Osteocyte (in vitro differentiated cells): ENCODE measurements around the gene BSN. TPM values are rescaled to one million over a fixed set of nuclear protein-coding genes. Genes with fewer than 3 reads are reported as not detected.

Experiments used
- DNase-seq: peaks from one replicate; pipeline ENCODE4 v3.0.0; 2021; ENCODE audit warnings: mixed read lengths; ENCODE audit not compliant: unreplicated experiment; ENCODE audit errors: extremely low spot score
- H3K27ac Mint-ChIP-seq: one replicate; pipeline ENCODE4 v1.8.0; 2021; ENCODE audit warnings: mild to moderate bottlenecking, mixed read lengths; ENCODE audit not compliant: unreplicated experiment
- H3K27me3 Mint-ChIP-seq: one replicate; pipeline ENCODE4 v1.8.0; 2021; ENCODE audit warnings: mixed read lengths; ENCODE audit not compliant: unreplicated experiment
- H3K36me3 Mint-ChIP-seq: one replicate; pipeline ENCODE4 v1.8.0; 2021; ENCODE audit warnings: mixed read lengths; ENCODE audit not compliant: unreplicated experiment
- H3K4me1 Mint-ChIP-seq: one replicate; pipeline ENCODE4 v1.8.0; 2021; ENCODE audit warnings: mixed read lengths; ENCODE audit not compliant: unreplicated experiment
- H3K4me3 Mint-ChIP-seq: one replicate; pipeline ENCODE4 v1.8.0; 2021; ENCODE audit warnings: mild to moderate bottlenecking, moderate library complexity, mixed read lengths; ENCODE audit not compliant: unreplicated experiment
- H3K9me3 Mint-ChIP-seq: one replicate; pipeline ENCODE4 v1.8.0; 2021; ENCODE audit warnings: mixed read lengths; ENCODE audit not compliant: unreplicated experiment
- total RNA-seq: library from RNA; stranded (reverse); gene quantifications from 2 replicates; pipeline ENCODE4 v1.2.1, GENCODE V29; 2021
- TF ChIP-seq, protein P1 (sequence below): fragments of 200-600 bp; sonication (generic); IDR thresholded peaks from 2 replicates; pipeline ENCODE4 v1.5.0; 2021; ENCODE audit warnings: antibody characterized with exemption, mild to moderate bottlenecking, moderate library complexity

The BSN gene
- total RNA-seq, 1 donor from 2014 or later = 0.64 TPM

DNA sequence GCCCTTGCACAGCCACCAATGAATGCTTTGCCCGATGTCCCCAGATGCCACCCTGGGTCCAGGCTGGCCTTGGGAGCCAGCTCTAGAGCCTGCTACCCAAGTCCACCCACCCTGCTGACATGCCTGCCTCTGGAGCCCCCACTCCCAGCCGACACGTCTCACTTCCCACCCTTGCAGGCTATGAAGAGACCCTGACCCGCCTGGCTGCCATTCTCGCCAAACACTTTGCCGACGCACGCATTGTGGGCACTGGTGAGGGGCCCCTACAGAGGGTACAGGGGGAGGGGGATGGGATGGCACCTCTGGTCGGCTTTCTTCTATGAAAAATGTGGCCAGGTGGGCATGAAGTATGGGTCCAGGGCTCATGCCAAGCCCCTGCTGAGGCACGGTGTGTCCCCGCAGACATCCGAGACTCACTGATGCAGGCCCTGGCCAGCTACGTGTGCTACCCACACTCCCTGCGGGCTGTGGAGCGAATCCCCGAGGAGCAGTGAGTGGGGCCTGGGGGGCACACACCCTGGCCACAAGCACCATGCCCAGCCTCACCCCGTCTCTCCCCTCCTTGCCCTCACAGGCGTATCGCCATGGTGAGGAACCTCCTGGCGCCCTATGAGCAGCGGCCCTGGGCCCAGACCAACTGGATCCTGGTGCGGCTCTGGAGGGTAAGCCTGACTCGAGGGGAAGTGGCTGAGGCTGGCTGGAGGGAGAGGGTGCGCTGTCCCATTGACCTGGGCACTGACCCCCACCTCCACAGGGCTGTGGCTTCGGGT, 159.2 kb downstream of the BSN start:
- no peaks in the 10 kb centered on the region for H3K27me3 Mint-ChIP-seq
- no peaks in the 10 kb centered on the region for H3K9me3 Mint-ChIP-seq
- no peak for DNase-seq
- peaks cover 1% of the 10 kb centered on the region for H3K4me1 Mint-ChIP-seq
- H3K36me3 Mint-ChIP-seq = peaks cover 3% of the 10 kb centered on the region
- TF ChIP-seq, protein P1, sequence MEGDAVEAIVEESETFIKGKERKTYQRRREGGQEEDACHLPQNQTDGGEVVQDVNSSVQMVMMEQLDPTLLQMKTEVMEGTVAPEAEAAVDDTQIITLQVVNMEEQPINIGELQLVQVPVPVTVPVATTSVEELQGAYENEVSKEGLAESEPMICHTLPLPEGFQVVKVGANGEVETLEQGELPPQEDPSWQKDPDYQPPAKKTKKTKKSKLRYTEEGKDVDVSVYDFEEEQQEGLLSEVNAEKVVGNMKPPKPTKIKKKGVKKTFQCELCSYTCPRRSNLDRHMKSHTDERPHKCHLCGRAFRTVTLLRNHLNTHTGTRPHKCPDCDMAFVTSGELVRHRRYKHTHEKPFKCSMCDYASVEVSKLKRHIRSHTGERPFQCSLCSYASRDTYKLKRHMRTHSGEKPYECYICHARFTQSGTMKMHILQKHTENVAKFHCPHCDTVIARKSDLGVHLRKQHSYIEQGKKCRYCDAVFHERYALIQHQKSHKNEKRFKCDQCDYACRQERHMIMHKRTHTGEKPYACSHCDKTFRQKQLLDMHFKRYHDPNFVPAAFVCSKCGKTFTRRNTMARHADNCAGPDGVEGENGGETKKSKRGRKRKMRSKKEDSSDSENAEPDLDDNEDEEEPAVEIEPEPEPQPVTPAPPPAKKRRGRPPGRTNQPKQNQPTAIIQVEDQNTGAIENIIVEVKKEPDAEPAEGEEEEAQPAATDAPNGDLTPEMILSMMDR = no peak
- no peak overlapping the region for H3K27ac Mint-ChIP-seq
- no peak overlapping the region for H3K4me3 Mint-ChIP-seq

DNA sequence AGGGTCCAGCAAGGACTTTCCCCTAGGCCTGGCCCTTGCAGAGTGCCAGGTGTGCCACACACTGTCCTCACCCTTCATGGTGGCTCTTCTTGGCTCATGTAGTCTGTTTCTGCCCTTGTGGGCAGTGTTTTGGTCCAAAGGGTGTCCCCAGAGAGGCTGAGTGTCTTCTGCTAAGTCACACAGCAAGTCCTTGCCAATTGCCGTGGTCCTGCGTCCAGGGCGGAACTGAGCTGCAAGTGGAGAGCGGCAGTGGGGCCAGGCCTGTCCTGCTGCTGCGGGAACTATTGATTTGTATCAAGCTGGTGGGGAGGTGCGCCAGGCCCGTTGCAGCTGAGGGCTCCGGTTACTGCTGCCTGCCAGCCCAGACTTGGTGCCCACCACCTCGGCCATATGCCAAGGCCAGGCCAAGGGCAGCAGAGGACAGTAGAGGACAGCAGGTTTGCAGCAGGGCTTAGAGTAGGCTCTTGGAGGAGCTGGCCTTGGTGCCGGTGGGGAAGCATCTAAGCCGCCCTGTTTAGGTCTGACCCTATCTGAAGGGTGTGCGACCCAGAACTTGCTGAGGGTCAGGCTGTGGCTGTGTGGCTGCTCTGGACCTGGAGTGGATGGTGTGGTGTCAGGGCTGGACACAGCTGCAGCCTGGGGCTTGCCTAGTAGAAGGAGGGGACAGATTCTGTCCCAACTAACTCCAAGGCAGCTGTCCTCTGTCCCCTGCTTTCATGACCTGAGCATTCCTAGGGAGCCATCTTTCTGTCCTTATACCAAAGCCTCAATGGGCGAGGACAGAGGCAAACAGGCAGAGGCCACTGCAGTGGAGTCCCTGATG, 160.7 kb downstream of the BSN start:
- Mint-ChIP-seq H3K36me3 (no peaks in the 10 kb centered on the region), H3K4me1 (peaks cover 13% of the 10 kb centered on the region), H3K9me3 (no peaks in the 10 kb centered on the region), H3K27me3 (no peaks in the 10 kb centered on the region), H3K27ac (no peak overlapping the region), H3K4me3 (no peak overlapping the region)
- DNase-seq = no peak
- TF ChIP-seq, protein P1 = no peak

DNA sequence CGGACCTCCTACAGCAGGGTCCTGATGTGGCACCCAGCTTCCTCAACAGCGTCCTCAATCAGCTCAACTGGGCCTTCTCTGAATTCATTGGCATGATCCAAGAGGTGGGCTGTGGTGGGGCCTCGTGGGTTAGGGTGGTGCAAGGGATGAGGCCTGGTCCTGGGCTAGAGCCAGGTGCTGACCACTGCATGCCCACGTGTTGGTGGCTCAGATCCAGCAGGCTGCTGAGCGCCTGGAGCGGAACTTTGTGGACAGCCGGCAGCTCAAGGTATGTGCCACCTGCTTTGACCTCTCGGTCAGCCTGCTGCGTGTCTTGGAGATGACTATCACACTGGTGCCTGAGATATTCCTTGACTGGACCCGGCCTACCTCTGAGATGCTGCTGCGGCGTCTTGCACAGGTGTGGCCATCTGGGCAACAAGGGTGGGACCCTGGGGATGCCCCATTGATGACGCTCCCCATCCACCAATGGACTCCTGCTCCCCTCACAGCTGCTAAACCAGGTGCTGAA, 161.4 kb downstream of the BSN start:
- Mint-ChIP-seq H3K36me3 (no peaks in the 10 kb centered on the region), H3K4me1 (peaks cover 15% of the 10 kb centered on the region), H3K9me3 (no peaks in the 10 kb centered on the region)

DNA sequence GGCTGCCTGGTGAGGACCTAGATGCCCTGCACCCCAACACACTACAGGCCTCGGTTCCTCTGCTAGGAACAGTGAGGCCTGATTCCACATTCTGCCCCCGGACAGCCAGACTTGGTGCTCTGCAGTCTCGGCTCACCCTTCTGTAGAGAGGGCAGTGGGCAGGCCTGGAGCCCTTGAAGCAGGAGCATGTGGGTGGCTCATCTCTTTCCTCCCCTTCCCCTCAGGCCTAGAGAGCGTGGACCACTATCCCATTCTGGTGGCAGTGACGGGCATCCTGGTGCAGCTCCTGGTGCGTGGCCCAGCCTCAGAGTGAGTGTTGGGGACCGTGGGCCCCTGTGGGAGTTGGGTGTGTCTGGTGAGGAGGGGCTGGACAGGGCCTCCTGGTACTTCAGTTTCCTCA, 161.9 kb downstream of the BSN start:
- H3K4me3 Mint-ChIP-seq = no peak overlapping the region
- H3K27me3 Mint-ChIP-seq = no peaks in the 10 kb centered on the region
- no peaks in the 10 kb centered on the region for H3K9me3 Mint-ChIP-seq
- H3K27ac Mint-ChIP-seq = no peak overlapping the region
- H3K4me1 Mint-ChIP-seq = peaks cover 15% of the 10 kb centered on the region
- TF ChIP-seq, protein P1 = no peak
- no peak for DNase-seq
- peaks cover 5% of the 10 kb centered on the region for H3K36me3 Mint-ChIP-seq

More for the DNA sequence above, 161.4 kb downstream of the BSN start:
- Mint-ChIP-seq H3K27me3 (no peaks in the 10 kb centered on the region), H3K4me3 (no peak overlapping the region), H3K27ac (no peak overlapping the region)
- no peak for DNase-seq
- TF ChIP-seq, protein P1 = no peak

DNA sequence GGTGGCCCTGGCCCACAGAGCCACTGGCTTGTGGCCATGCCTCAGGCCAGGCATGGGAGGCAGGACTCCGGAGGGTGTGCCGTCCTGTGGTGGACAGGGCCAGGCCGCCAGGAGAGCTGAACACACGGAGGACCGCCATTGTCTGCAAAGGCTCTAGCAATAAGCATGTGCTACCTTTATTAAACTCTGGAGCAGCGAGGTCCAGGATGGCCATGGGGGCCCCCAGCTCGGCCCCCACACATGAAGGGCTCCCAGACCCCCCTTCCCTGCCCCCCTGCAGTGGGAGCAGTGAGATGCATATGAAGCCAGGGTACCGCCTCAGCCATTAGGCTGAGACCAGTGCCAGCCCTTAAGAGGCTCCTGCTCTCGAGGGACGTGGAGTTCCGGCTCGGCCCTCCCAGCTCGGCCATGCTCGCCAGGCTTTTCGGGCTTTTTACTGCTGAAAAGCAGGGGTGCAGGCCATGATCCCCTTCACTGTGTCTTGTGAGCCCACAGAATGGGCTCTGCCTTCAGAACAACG, 162.5 kb downstream of the BSN start:
- H3K4me1 Mint-ChIP-seq = peaks cover 15% of the 10 kb centered on the region
- no peak overlapping the region for H3K4me3 Mint-ChIP-seq
- no peaks in the 10 kb centered on the region for H3K9me3 Mint-ChIP-seq
- DNase-seq = no peak
- no peaks in the 10 kb centered on the region for H3K27me3 Mint-ChIP-seq
- H3K36me3 Mint-ChIP-seq = peaks cover 6% of the 10 kb centered on the region
- TF ChIP-seq, protein P1 = no peak
- H3K27ac Mint-ChIP-seq = no peak overlapping the region
